ENCODE measurements around the gene MTG2.

Gene MTG2

DNA sequence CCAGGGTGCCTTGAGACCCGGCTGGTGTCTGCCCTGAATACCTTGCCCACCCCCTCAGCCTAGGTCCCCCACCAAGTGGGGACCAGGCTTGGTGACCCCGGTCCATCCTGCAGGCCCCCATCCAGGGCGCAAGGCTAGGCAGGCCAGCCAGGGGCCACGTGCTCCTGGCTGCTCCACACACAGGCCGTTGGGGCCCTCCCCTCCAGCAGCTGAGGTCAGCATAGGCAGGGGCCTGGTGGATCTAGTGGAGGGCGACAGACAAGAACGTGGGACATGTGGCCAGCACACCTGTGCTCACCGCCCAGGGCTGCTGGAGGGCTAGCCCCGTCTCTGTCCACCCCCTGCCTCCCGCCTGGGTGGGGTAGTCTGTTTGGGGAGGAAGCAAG, 44.8 kb downstream of the MTG2 start:
- TF ChIP-seq, protein P1, sequence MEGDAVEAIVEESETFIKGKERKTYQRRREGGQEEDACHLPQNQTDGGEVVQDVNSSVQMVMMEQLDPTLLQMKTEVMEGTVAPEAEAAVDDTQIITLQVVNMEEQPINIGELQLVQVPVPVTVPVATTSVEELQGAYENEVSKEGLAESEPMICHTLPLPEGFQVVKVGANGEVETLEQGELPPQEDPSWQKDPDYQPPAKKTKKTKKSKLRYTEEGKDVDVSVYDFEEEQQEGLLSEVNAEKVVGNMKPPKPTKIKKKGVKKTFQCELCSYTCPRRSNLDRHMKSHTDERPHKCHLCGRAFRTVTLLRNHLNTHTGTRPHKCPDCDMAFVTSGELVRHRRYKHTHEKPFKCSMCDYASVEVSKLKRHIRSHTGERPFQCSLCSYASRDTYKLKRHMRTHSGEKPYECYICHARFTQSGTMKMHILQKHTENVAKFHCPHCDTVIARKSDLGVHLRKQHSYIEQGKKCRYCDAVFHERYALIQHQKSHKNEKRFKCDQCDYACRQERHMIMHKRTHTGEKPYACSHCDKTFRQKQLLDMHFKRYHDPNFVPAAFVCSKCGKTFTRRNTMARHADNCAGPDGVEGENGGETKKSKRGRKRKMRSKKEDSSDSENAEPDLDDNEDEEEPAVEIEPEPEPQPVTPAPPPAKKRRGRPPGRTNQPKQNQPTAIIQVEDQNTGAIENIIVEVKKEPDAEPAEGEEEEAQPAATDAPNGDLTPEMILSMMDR (IDR thresholded peaks at IDR 0.05; ENCODE audit: extremely low read depth, insufficient read depth, missing control alignments): no peak
- in situ Hi-C loops (cut with MboI; ENCODE audit: low pct_unique_long_range_greater_than_20kb, low sequenced_read_pairs, unreplicated experiment): no loop called here

DNA sequence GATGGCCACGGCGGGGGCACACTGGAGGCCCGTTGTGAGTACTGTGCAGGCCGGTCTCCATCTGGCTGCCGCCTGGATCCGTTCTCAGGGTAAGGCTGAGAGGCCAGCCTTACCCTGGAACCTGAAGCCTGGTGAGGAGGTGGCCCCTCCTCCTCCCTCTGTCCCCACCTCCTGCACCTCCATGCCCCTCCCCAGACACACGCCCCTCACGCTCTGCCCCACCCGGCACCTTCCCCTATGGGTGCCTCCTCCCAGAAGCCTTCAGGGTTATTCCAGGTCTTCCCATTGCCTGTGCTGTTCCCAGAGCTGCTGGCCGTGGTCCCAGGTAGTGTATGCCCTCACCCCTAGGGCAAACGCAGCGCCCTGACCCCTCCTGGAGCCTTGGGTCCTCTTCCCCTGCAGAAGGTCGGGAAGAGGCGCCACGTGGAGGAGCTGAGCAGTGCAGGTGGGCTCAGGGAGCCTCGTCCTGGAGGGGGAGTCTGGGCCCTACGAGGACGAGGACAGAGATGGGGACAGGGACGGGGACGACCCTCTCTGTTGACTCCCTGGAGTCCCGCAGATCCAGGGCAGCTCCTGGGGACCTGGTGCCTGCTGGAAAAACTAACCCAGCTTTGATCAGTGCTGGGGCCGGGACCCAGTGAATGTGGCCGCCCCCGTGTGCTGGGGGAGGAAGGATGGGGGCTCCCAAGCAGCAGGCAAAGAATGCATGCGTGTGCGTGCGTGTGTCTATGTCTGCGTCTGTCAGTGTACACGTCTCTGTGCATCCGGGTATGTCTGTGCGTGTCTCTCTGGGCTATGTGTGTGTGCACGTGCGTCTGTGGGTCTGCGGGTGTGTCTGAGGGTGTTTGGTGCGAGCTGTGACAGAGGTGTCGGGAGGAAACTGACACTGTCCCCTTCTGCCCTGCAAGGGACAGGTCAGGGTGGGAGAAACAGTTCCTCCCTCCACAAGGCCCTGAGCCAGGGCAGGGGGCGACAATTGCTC, 45.4 kb downstream of the MTG2 start:
- DNase-seq (ENCODE audit: low spot score): no peak
- in situ Hi-C loops (cut with MboI; ENCODE audit: low pct_unique_long_range_greater_than_20kb, low sequenced_read_pairs, unreplicated experiment): no loop called here

More for the DNA sequence above, 44.8 kb downstream of the MTG2 start:
- no peak for DNase-seq (ENCODE audit: low spot score)

DNA sequence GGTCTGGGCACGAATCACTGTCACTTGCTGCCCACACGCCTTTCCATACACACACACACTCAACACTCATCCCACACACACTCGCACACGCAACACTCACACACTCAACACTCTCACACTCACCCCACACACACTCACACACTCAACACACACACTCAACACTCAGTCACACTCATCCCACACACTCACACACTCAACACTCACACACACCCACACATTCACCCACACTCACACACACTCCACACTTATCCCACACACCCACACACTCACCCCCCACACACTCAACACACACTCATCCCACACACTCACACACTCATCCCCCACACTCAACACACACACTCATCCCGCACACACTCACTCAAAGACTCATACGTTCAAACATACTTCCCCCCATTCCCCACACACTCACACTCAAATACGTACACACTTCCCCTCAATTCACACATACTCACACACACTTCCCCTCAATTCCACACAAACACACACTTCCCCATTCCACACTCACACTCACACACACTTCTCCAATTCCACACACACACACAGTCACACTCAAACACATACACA, 46.2 kb downstream of the MTG2 start:
- in situ Hi-C loops (cut with MboI; ENCODE audit: low pct_unique_long_range_greater_than_20kb, low sequenced_read_pairs, unreplicated experiment): no loop called here
- TF ChIP-seq, protein P1 (IDR thresholded peaks at IDR 0.05; ENCODE audit: extremely low read depth, insufficient read depth, missing control alignments): no peak
- DNase-seq (ENCODE audit: low spot score): no peak

More for the DNA sequence above, 45.4 kb downstream of the MTG2 start:
- TF ChIP-seq, protein P1 (IDR thresholded peaks at IDR 0.05; ENCODE audit: extremely low read depth, insufficient read depth, missing control alignments): no peak

DNA sequence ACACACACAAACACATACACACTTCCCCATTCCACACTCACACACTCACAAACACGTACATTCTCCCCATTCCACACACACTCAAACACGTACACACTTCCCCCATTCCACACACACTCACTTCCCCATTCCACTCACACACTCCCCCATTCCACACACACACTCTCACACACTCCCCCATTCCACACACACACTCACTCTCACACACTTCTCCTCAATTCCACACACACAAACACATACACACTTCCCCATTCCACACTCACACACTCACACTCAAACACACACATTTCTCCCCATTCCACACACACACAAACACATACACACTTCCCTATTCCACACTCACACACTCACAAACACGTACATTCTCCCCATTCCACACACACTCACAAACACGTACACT, 46.8 kb downstream of the MTG2 start:
- TF ChIP-seq, protein P1 (IDR thresholded peaks at IDR 0.05; ENCODE audit: extremely low read depth, insufficient read depth, missing control alignments): no peak
- DNase-seq (ENCODE audit: low spot score): no peak
- in situ Hi-C loops (cut with MboI; ENCODE audit: low pct_unique_long_range_greater_than_20kb, low sequenced_read_pairs, unreplicated experiment): no loop called here

DNA sequence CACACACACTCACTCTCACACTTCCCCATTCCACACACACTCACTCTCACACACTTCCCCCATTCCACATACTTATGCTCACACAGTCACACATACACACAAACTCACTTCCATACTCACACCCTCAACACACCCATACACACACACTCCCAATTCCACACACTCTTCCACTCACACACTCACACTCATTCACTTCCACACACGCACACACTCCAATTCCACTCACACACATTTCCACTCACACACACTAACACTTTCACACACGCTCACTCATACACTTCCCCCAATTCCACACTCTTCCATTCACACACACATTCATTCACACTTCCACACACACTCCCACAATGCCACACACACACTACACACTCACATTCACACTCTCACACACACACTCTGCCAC, 47.4 kb downstream of the MTG2 start:
- no peak for DNase-seq (ENCODE audit: low spot score)
- in situ Hi-C loops (cut with MboI; ENCODE audit: low pct_unique_long_range_greater_than_20kb, low sequenced_read_pairs, unreplicated experiment): no loop called here
- TF ChIP-seq, protein P1 (IDR thresholded peaks at IDR 0.05; ENCODE audit: extremely low read depth, insufficient read depth, missing control alignments): no peak

DNA sequence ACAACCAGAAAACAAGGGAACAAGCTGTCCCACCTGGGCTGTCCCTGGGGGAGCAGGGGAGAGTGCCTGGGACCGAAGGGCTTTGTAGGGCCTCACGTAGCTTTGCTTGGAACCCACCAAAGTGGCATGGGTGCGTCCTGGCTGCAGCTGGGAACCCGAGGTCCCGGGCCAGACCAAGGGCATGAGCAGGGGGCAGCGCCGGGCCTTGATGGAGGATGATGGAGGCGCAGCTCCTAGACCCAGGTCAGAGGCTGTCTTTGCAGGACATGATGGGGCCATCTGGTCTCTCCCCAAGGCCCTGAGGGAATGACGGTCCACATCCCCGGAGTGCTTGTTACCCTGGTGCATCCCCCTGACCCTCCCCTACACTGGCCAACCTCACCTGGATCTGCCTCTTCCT, 47.9 kb downstream of the MTG2 start:
- DNase-seq (ENCODE audit: low spot score): no peak
- TF ChIP-seq, protein P1 (IDR thresholded peaks at IDR 0.05; ENCODE audit: extremely low read depth, insufficient read depth, missing control alignments): no peak
- in situ Hi-C loops (cut with MboI; ENCODE audit: low pct_unique_long_range_greater_than_20kb, low sequenced_read_pairs, unreplicated experiment): no loop called here

Data from GM13977 (cell line).